Keratinocyte (primary cell): ENCODE data around the gene AP2A2. TPM values are rescaled to one million over a fixed set of nuclear protein-coding genes. Genes with fewer than 3 reads are reported as not detected.

Experiments used
- DNase-seq: peaks from one replicate; pipeline ENCODE4 v3.0.0-alpha.2; 2011; ENCODE audit warnings: low read depth, missing footprints, low spot score
- FAIRE-seq: peaks from 2 replicates; lab custom pipeline; 2011; peaks lifted over from hg19 to GRCh38; lab: Jason Lieb, UNC
- H2AFZ ChIP-seq: 2 replicates; pipeline ENCODE4 v1.6.0; 2012; ENCODE audit warnings: low read length, control low read depth, inconsistent platforms; ENCODE audit not compliant: control insufficient read depth
- H3K27ac ChIP-seq: 2 replicates; pipeline ENCODE4 v1.5.1; 2011; ENCODE audit warnings: low read length; ENCODE audit not compliant: control insufficient read depth, insufficient read depth
- H3K27me3 ChIP-seq: 3 replicates; pipeline ENCODE4 v1.6.0; 2011; ENCODE audit warnings: low read length; ENCODE audit not compliant: control insufficient read depth, insufficient read depth; ENCODE audit errors: extremely low read depth
- H3K36me3 ChIP-seq, 2 experiments: 2 replicates in 1 of 2; 3 replicates in 1 of 2; pipeline ENCODE4 v1.5.1; 2011; ENCODE audit warnings: low read length in 2 of 2, mild to moderate bottlenecking in 1 of 2; ENCODE audit not compliant: control insufficient read depth in 2 of 2, insufficient read depth in 2 of 2; ENCODE audit errors: extremely low read depth in 1 of 2
- H3K4me1 ChIP-seq: 3 replicates; pipeline ENCODE4 v1.5.1; 2011; ENCODE audit warnings: low read length; ENCODE audit not compliant: control insufficient read depth, insufficient read depth; ENCODE audit errors: extremely low read depth
- H3K4me2 ChIP-seq: 3 replicates; pipeline ENCODE4 v1.6.0; 2011; ENCODE audit warnings: low read depth, low read length; ENCODE audit not compliant: control insufficient read depth, insufficient read depth; ENCODE audit errors: extremely low read depth
- H3K4me3 ChIP-seq, 3 experiments: fragments of 200-600 bp in 1 of 3; sonication (generic) in 1 of 3; 2 replicates in 2 of 3; 3 replicates in 1 of 3; pipeline ENCODE4 v1.5.1; 2011 to 2016; ENCODE audit warnings: low read length in 3 of 3, mild to moderate bottlenecking in 3 of 3, control low read depth in 2 of 3, inconsistent platforms in 1 of 3, low read depth in 1 of 3, mixed read lengths in 1 of 3, mixed run types in 1 of 3, moderate library complexity in 1 of 3; ENCODE audit not compliant: control insufficient read depth in 2 of 3, insufficient read depth in 2 of 3; ENCODE audit errors: extremely low read depth in 1 of 3
- H3K79me2 ChIP-seq: 2 replicates; pipeline ENCODE4 v1.6.0; 2012; ENCODE audit warnings: low read length; ENCODE audit not compliant: control insufficient read depth, insufficient read depth
- H3K9ac ChIP-seq: 3 replicates; pipeline ENCODE4 v1.6.0; 2011; ENCODE audit warnings: low read length; ENCODE audit not compliant: control insufficient read depth, insufficient read depth; ENCODE audit errors: extremely low read depth
- H3K9me1 ChIP-seq: 3 replicates; pipeline ENCODE4 v1.6.0; 2011; ENCODE audit warnings: low read length; ENCODE audit not compliant: control insufficient read depth, insufficient read depth; ENCODE audit errors: extremely low read depth
- H3K9me3 ChIP-seq: 2 replicates; pipeline ENCODE4 v1.5.1; 2012; ENCODE audit warnings: low read depth, low read length; ENCODE audit not compliant: control insufficient read depth
- H4K20me1 ChIP-seq: 3 replicates; pipeline ENCODE4 v1.6.0; 2011; ENCODE audit warnings: low read length; ENCODE audit not compliant: control insufficient read depth, insufficient read depth; ENCODE audit errors: extremely low read depth
- CTCF ChIP-seq, 3 experiments: IDR thresholded peaks in 1 of 3; conservative IDR thresholded peaks in 1 of 3; optimal IDR thresholded peaks in 1 of 3; 2 replicates in 2 of 3; 3 replicates in 1 of 3; pipeline versions ENCODE3 to v1.5.1; 2011; ENCODE audit warnings: low read length in 3 of 3, mild to moderate bottlenecking in 3 of 3, moderate library complexity in 2 of 3, control low read depth in 1 of 3, inconsistent platforms in 1 of 3; ENCODE audit not compliant: insufficient read depth in 2 of 3; ENCODE audit errors: extremely low read depth in 1 of 3
- EZH2 ChIP-seq: IDR thresholded peaks from one replicate; pipeline ENCODE4 v1.6.1; 2012; ENCODE audit warnings: inconsistent platforms, mild to moderate bottlenecking, low read length, moderate library complexity
- dilution Hi-C: fragments of 300-500 bp; cut with MboI; formaldehyde crosslinking; loops from one replicate; pipeline ENCODE4 v1.7.0; 2020; ENCODE audit warnings: low sequenced_read_pairs; ENCODE audit not compliant: extremely low pct_ligation_motif_present
- polyA plus RNA-seq, 5 experiments: library from polyadenylated mRNA; depleted of rRNA in 3 of 5; stranded (reverse) in 3 of 5; stranded (forward) in 1 of 5; unstranded in 1 of 5; fragments of >200 nt; gene quantifications; 1 replicate in 1 of 5; 2 replicates in 3 of 5; 3 replicates in 1 of 5; pipeline versions ENCODE4 v1.2.1 to v1.2.3, GENCODE V29; 2011 to 2012; ENCODE audit warnings: missing spikeins in 2 of 5, low read depth in 1 of 5, low replicate concordance in 1 of 5

Gene AP2A2
- polyA plus RNA-seq, 1 donor (not counting 4 experiments of a cell fraction or from before 2014, with no cell fraction given) = 47.8 TPM

DNA sequence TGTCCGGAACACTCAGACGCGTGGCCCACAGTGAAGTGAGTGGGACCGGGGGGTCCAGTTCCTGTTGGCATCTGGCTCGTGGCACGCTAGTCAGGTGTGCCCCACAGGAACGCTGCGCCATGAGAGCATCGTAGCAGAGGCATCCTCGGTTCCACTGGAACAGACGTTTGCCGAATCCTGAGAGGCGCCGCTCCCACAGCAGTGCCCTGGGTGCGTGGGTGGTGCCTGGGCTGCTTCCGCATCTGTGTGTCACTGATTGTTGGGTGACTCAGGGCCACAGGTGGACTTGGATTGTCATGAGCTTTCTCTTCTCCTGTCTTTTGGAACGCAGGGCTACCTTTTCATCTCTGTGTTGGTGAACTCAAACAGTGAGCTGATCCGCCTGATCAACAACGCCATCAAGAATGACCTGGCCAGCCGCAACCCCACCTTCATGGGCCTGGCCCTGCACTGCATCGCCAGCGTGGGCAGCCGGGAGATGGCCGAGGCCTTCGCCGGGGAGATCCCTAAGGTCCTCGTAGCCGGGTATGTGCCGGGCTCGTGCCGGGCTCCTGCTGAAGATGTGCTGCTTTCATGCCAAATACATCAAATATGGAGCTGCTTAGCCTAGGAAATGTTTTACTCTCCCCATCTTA is 46.2 kb downstream of the AP2A2 start:
- dilution Hi-C loops = no loop called here
- FAIRE-seq (no peak), DNase-seq (no peak)
- H2AFZ ChIP-seq = no peak overlapping the region
- no peak overlapping the region for H3K27ac ChIP-seq
- H3K79me2 ChIP-seq = peaks cover 19% of the 10 kb centered on the region
- H3K4me1 ChIP-seq = no peaks in the 10 kb centered on the region
- H4K20me1 ChIP-seq = peaks cover 12% of the 10 kb centered on the region
- peaks cover 12 to 23% of the 10 kb centered on the region in 2 experiments for H3K36me3 ChIP-seq
- H3K9ac ChIP-seq = no peak overlapping the region
- no peaks in the 10 kb centered on the region for H3K27me3 ChIP-seq
- H3K9me1 ChIP-seq = no peaks in the 10 kb centered on the region
- H3K9me3 ChIP-seq = no peaks in the 10 kb centered on the region
- H3K4me3 ChIP-seq = no peak overlapping the region
- TF ChIP-seq CTCF (optimal IDR thresholded peaks at IDR 0.05 in 1 of 3, IDR thresholded peaks at IDR 0.05 in 1 of 3, conservative IDR thresholded peaks at IDR 0.05 in 1 of 3; ENCODE audit: extremely low read depth in 1 of 3, insufficient read depth in 2 of 3, low read length in 3 of 3) = no peak
- TF ChIP-seq EZH2 = no peak
- H3K4me2 ChIP-seq = no peak overlapping the region

- Histone ChIP-seq H2AFZ (no peak overlapping the region), H3K4me1 (no peaks in the 10 kb centered on the region), H3K79me2 (peaks cover 21% of the 10 kb centered on the region), H3K9me3 (no peaks in the 10 kb centered on the region), H3K9me1 (no peaks in the 10 kb centered on the region), H3K4me3 (no peak overlapping the region), H3K27me3 (no peaks in the 10 kb centered on the region), H3K36me3 (peaks cover 15 to 28% of the 10 kb centered on the region in 2 experiments), H3K27ac (no peak overlapping the region), H4K20me1 (peaks cover 14% of the 10 kb centered on the region), H3K4me2 (no peak overlapping the region), H3K9ac (no peak overlapping the region)
- DNase-seq (no peak), FAIRE-seq (no peak)
- TF ChIP-seq EZH2 (no peak), CTCF (optimal IDR thresholded peaks at IDR 0.05 in 1 of 3, IDR thresholded peaks at IDR 0.05 in 1 of 3, conservative IDR thresholded peaks at IDR 0.05 in 1 of 3; ENCODE audit: extremely low read depth in 1 of 3, insufficient read depth in 2 of 3, low read length in 3 of 3) (no peak)
- dilution Hi-C loops = no loop called here
These were observed 47.0 kb downstream of the AP2A2 start for GRCh38 chr11:972523-973211.
